ENCODE measurements around the gene KRTAP4-2.
"Not testable (repeated sequence)": the region's sequence is repeated elsewhere in the genome, so short reads cannot be mapped to it uniquely, and the experiment has no call there.

The KRTAP4-2 gene

DNA sequence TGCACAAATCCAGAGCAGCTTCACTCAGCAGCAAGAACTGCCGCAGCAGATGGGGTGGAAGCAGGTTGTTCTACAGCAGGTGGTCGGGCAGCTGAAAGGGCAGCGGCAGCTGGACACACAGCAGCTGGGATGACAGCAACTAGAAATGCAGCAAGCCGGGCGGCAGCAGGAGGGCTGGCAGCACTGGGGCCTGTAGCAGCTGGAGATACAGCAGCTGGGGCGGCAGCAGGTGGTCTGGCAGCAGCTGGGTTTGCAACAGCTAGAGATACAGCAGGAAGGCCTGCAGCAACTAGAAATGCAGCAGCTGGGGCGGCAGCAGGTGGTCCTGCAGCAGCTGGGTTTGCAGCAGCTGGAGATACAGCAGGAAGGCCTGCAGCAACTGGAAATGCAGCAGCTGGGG is 10.5 kb downstream of the KRTAP4-2 start:
- ChIA-PET POLR2A (no interaction called here), CTCF (no interaction called here)
- DNase-seq (ENCODE audit: extremely low spot score), result no peak
- TF ChIP-seq TARDBP (IDR thresholded peaks at IDR 0.05), result no peak
- TF ChIP-seq ZNF384 (IDR thresholded peaks at IDR 0.05), result no peak
- no peak for TF ChIP-seq HDGF (IDR thresholded peaks at IDR 0.05; ENCODE audit: borderline replicate concordance)
- TF ChIP-seq ELF4 (IDR thresholded peaks at IDR 0.05), result no peak
- no peak for TF ChIP-seq BHLHE40 (IDR thresholded peaks at IDR 0.05; ENCODE audit: borderline replicate concordance)

DNA sequence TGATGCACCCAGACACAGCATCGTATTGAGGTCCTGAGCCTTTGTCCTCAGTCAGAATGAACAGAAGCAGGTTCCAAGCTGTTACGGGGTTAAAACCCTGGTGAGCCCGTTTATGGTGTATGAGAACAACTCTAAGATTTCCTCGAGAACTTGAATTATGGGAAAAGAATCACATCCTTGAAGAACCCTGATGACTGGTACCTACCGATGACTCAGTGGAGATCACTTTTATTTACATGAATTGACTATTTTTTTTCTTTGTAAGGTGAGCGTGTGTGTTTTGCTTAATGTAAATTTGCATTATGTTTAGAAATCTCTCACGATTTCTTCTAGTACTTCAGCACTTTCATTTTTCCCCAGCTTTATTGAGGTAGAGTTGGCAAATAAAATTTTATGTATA is 14.2 kb downstream of the KRTAP4-2 start:
- no peak for DNase-seq (ENCODE audit: extremely low spot score)
- TF ChIP-seq ELF4 (IDR thresholded peaks at IDR 0.05), result no peak
- no peak for TF ChIP-seq LEF1 (IDR thresholded peaks at IDR 0.05; ENCODE audit: borderline replicate concordance)
- no peak for TF ChIP-seq HDGF (IDR thresholded peaks at IDR 0.05; ENCODE audit: borderline replicate concordance)
- TF ChIP-seq SUZ12 (IDR thresholded peaks at IDR 0.05), result no peak
- no peak for TF ChIP-seq CTBP1 (IDR thresholded peaks at IDR 0.05; ENCODE audit: borderline replicate concordance)
- TF ChIP-seq FOXK2 (IDR thresholded peaks at IDR 0.05), result no peak
- CTCF ChIA-PET, result no interaction called here
- POLR2A ChIA-PET, result no interaction called here

DNA sequence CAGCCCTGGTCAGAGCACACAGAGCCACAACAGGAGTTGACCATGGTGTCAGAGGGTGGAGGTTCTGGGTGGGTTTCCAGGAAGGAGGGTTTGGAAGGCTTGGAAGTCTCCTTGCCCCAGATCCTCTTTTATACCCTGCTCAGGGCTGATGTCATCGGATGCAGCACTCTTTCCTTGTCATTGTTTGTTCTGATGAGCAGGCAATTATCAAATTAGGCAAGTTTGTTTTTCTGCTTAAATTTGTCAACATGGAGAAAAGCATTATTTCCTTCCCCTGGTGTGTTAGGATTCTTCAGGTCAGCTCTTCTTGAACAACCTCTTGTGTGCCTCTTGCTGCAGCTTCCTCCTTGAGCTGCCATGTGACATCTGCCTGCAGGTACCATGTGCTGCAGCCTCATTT is 17.4 kb downstream of the KRTAP4-2 start, which contains the start of gene KRTAP4-4:
TSS of gene KRTAP4-4 (minus strand) at position 101 of the 400 bp plus-strand sequence. CDS start at position 44, 57 bp downstream.
- ChIA-PET CTCF (no interaction called here), POLR2A (no interaction called here)
- no peak for DNase-seq (ENCODE audit: extremely low spot score)
- TF ChIP-seq L3MBTL2 (conservative IDR thresholded peaks at IDR 0.05) (no peak), LEF1 (IDR thresholded peaks at IDR 0.05; ENCODE audit: borderline replicate concordance) (no peak), TARDBP (IDR thresholded peaks at IDR 0.05) (no peak), HDGF (IDR thresholded peaks at IDR 0.05; ENCODE audit: borderline replicate concordance) (no peak), ARNT (IDR thresholded peaks at IDR 0.05) (no peak), SUZ12 (IDR thresholded peaks at IDR 0.05) (no peak), FOXA1 (IDR thresholded peaks at IDR 0.05) (no peak), FOXK2 (IDR thresholded peaks at IDR 0.05) (no peak), ZNF384 (IDR thresholded peaks at IDR 0.05) (no peak)

DNA sequence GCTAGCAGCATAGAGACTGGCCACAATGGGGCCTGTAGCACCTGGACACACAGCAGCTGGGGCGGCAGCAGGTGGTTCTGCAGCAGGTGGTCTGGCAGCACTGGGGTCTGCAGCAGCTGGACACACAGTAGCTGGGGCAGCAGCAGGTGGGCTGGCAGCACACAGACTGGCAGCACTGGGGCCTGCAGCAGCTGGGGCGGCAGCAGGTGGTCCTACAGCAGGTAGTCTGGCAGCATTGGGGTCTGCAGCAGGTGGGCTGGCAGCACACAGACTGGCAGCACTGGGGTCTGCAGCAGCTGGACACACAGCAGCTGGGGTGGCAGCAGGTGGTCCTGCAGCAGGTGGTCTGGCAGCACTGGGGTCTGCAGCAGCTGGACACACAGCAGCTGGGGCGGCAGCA is 17.8 kb downstream of the KRTAP4-2 start:
- CTCF ChIA-PET; POLR2A ChIA-PET; DNase-seq (ENCODE audit: extremely low spot score): not testable (repeated sequence)

GRCh38 chr17:41153856-41154255 is 24.2 kb downstream of the KRTAP4-2 start:
- DNase-seq (ENCODE audit: extremely low spot score), result no peak
- TF ChIP-seq ELF4 (IDR thresholded peaks at IDR 0.05) (no peak), TARDBP (IDR thresholded peaks at IDR 0.05) (no peak), HDGF (IDR thresholded peaks at IDR 0.05; ENCODE audit: borderline replicate concordance) (no peak), FOXM1 (IDR thresholded peaks at IDR 0.05; ENCODE audit: borderline replicate concordance) (no peak), NFRKB (IDR thresholded peaks at IDR 0.05) (no peak), SUZ12 (IDR thresholded peaks at IDR 0.05) (no peak)
- POLR2A ChIA-PET, result no interaction called here
- CTCF ChIA-PET, result interaction anchor here (0.6 kb wide), 1 partner anchor 294 kb away, joined by 3 read pairs; no protein-coding TSS in a partner anchor

- DNase-seq (ENCODE audit: extremely low spot score), result no peak
- ChIA-PET POLR2A (no interaction called here), CTCF (no interaction called here)
- no peak for TF ChIP-seq TARDBP (IDR thresholded peaks at IDR 0.05)
- no peak for TF ChIP-seq PKNOX1 (IDR thresholded peaks at IDR 0.05)
- no peak for TF ChIP-seq NFRKB (IDR thresholded peaks at IDR 0.05)
- no peak for TF ChIP-seq ZNF384 (IDR thresholded peaks at IDR 0.05)
- TF ChIP-seq FOXK2 (IDR thresholded peaks at IDR 0.05), result no peak
- TF ChIP-seq LEF1 (IDR thresholded peaks at IDR 0.05; ENCODE audit: borderline replicate concordance), result no peak
- no peak for TF ChIP-seq ARNT (IDR thresholded peaks at IDR 0.05)
- TF ChIP-seq L3MBTL2 (conservative IDR thresholded peaks at IDR 0.05), result no peak
- TF ChIP-seq CTBP1 (IDR thresholded peaks at IDR 0.05; ENCODE audit: borderline replicate concordance), result no peak
- TF ChIP-seq FOXA1 (IDR thresholded peaks at IDR 0.05), result no peak
- TF ChIP-seq BHLHE40 (IDR thresholded peaks at IDR 0.05; ENCODE audit: borderline replicate concordance), result no peak
- TF ChIP-seq HDGF (IDR thresholded peaks at IDR 0.05; ENCODE audit: borderline replicate concordance), result no peak
- TF ChIP-seq SP1 (IDR thresholded peaks at IDR 0.05), result no peak
- no peak for TF ChIP-seq ELF4 (IDR thresholded peaks at IDR 0.05)
- TF ChIP-seq FOXM1 (IDR thresholded peaks at IDR 0.05; ENCODE audit: borderline replicate concordance), result no peak
- no peak for TF ChIP-seq SUZ12 (IDR thresholded peaks at IDR 0.05)
Measured at GRCh38 chr17:41151525-41151924, 26.5 kb downstream of the KRTAP4-2 start.

DNA sequence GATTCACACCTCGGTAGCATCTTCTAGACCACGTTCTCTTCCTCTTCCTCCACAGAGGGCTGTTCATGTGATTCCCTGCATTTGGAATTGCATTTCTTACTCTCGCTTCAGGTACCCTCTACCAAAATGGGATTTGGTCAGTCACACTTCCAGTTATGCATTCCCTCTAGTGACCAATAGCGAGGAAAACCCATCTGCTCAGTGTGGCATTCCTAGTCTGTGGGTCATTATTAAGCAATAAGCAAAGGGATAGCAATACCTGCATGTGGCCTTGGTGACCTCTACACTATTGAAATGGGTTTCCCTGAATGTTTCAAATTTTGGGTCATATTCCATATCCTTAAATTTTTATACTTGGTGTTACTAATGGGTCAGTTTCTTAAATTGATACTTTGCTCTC is 28.0 kb downstream of the KRTAP4-2 start:
- CTCF ChIA-PET, result no interaction called here

GRCh38 chr17:41149652-41149985 is 28.4 kb downstream of the KRTAP4-2 start, which contains the start of gene KRTAP4-5:
Gene KRTAP4-5 (minus strand): TSS chr17:41149825. CDS start chr17:41149767, 58 bp downstream.
- POLR2A ChIA-PET, result no interaction called here
- TF ChIP-seq FOXA1 (IDR thresholded peaks at IDR 0.05) (no peak), TARDBP (IDR thresholded peaks at IDR 0.05) (no peak), PKNOX1 (IDR thresholded peaks at IDR 0.05) (no peak), BHLHE40 (IDR thresholded peaks at IDR 0.05; ENCODE audit: borderline replicate concordance) (no peak), ZNF384 (IDR thresholded peaks at IDR 0.05) (no peak), ARNT (IDR thresholded peaks at IDR 0.05) (no peak), SUZ12 (IDR thresholded peaks at IDR 0.05) (no peak), CTBP1 (IDR thresholded peaks at IDR 0.05; ENCODE audit: borderline replicate concordance) (no peak), ELF4 (IDR thresholded peaks at IDR 0.05) (no peak), LEF1 (IDR thresholded peaks at IDR 0.05; ENCODE audit: borderline replicate concordance) (no peak), SP1 (IDR thresholded peaks at IDR 0.05) (no peak), L3MBTL2 (conservative IDR thresholded peaks at IDR 0.05) (no peak), HDGF (IDR thresholded peaks at IDR 0.05; ENCODE audit: borderline replicate concordance) (no peak), FOXM1 (IDR thresholded peaks at IDR 0.05; ENCODE audit: borderline replicate concordance) (no peak), NFRKB (IDR thresholded peaks at IDR 0.05) (no peak), FOXK2 (IDR thresholded peaks at IDR 0.05) (no peak)
- CTCF ChIA-PET, result no interaction called here
- DNase-seq (ENCODE audit: extremely low spot score), result no peak

More for the DNA sequence above, 28.0 kb downstream of the KRTAP4-2 start:
- POLR2A ChIA-PET, result no interaction called here
- DNase-seq (ENCODE audit: extremely low spot score), result no peak
- TF ChIP-seq FOXM1 (IDR thresholded peaks at IDR 0.05; ENCODE audit: borderline replicate concordance) (no peak), HDGF (IDR thresholded peaks at IDR 0.05; ENCODE audit: borderline replicate concordance) (no peak), SUZ12 (IDR thresholded peaks at IDR 0.05) (no peak), FOXA1 (IDR thresholded peaks at IDR 0.05) (no peak), ELF4 (IDR thresholded peaks at IDR 0.05) (no peak), ARNT (IDR thresholded peaks at IDR 0.05) (no peak), CTBP1 (IDR thresholded peaks at IDR 0.05; ENCODE audit: borderline replicate concordance) (no peak), L3MBTL2 (conservative IDR thresholded peaks at IDR 0.05) (no peak), FOXK2 (IDR thresholded peaks at IDR 0.05) (no peak)

GRCh38 chr17:41148971-41149651 is 28.9 kb downstream of the KRTAP4-2 start:
- DNase-seq (ENCODE audit: extremely low spot score); CTCF ChIA-PET; POLR2A ChIA-PET: not testable (repeated sequence)
